CD14-positive monocyte (primary cell): ENCODE results near the gene LGR5. TPM values are rescaled to one million over a fixed set of nuclear protein-coding genes. Genes with fewer than 3 reads are reported as not detected.

ENCODE experiments used
- DNase-seq, 3 donors: peaks; one replicate each; pipeline ENCODE4 v3.0.0-alpha.2; 2011 to 2022
- H2AFZ ChIP-seq: 2 replicates; pipeline ENCODE4 v1.6.0; 2012; ENCODE audit warnings: mild to moderate bottlenecking, low read depth, low read length, inconsistent platforms; ENCODE audit not compliant: insufficient read depth, poor library complexity, severe bottlenecking
- H3K27ac ChIP-seq, 2 donors: 1 replicate in 1 of 2; 2 replicates in 1 of 2; pipeline ENCODE4 v1.5.1; 2012 to 2013; ENCODE audit warnings: low read length in 2 of 2, control low read depth in 1 of 2, inconsistent platforms in 1 of 2, low read depth in 1 of 2, mild to moderate bottlenecking in 1 of 2
- H3K27me3 ChIP-seq, 2 donors: one replicate each; pipeline versions ENCODE4 v1.6.0 to v1.6.1; 2011 to 2013; ENCODE audit warnings: low read length in 2 of 2; ENCODE audit not compliant: control insufficient read depth in 2 of 2, insufficient read depth in 2 of 2
- H3K36me3 ChIP-seq, 2 donors: replicated peaks in 1 of 2; 1 replicate in 1 of 2; 2 replicates in 1 of 2; pipeline versions ENCODE4 v1.5.1 to v1.6.1; 2012 to 2013; ENCODE audit warnings: low read length in 2 of 2, control low read depth in 1 of 2, inconsistent platforms in 1 of 2, mild to moderate bottlenecking in 1 of 2; ENCODE audit not compliant: insufficient read depth in 2 of 2, control insufficient read depth in 1 of 2
- H3K4me1 ChIP-seq, 2 donors: 1 replicate in 1 of 2; 2 replicates in 1 of 2; pipeline versions ENCODE4 v1.5.1 to v1.6.1; 2012 to 2013; ENCODE audit warnings: low read length in 2 of 2, control low read depth in 1 of 2, inconsistent platforms in 1 of 2, mild to moderate bottlenecking in 1 of 2, moderate library complexity in 1 of 2; ENCODE audit not compliant: insufficient read depth in 2 of 2, control insufficient read depth in 1 of 2
- H3K4me2 ChIP-seq: replicated peaks from 2 replicates; pipeline ENCODE3; 2012; ENCODE audit warnings: low read length, moderate library complexity, mild to moderate bottlenecking; ENCODE audit not compliant: poor library complexity, severe bottlenecking; ENCODE audit errors: extremely low read depth
- H3K4me3 ChIP-seq, 3 experiments: fragments of 200-600 bp in 1 of 3; sonication (generic) in 1 of 3; replicated peaks in 1 of 3; 1 replicate in 2 of 3; 2 replicates in 1 of 3; pipeline ENCODE4 v1.5.1; 2011 to 2013; ENCODE audit warnings: low read length in 3 of 3, mild to moderate bottlenecking in 3 of 3, control low read depth in 2 of 3, low read depth in 2 of 3, inconsistent platforms in 1 of 3, moderate library complexity in 1 of 3
- H3K79me2 ChIP-seq: 2 replicates; pipeline ENCODE4 v1.6.0; 2012; ENCODE audit warnings: mild to moderate bottlenecking, control low read depth, inconsistent platforms, low read length, moderate library complexity; ENCODE audit not compliant: insufficient read depth
- H3K9ac ChIP-seq: 2 replicates; pipeline ENCODE4 v1.6.0; 2017; ENCODE audit warnings: low read length, mild to moderate bottlenecking; ENCODE audit not compliant: insufficient read depth, poor library complexity, severe bottlenecking
- H3K9me3 ChIP-seq, 2 donors: replicated peaks in 1 of 2; 1 replicate in 1 of 2; 2 replicates in 1 of 2; pipeline versions ENCODE4 v1.5.1 to v1.6.1; 2012 to 2013; ENCODE audit warnings: low read length in 2 of 2, control low read depth in 1 of 2; ENCODE audit not compliant: control insufficient read depth in 1 of 2, insufficient read depth in 1 of 2
- H4K20me1 ChIP-seq: 2 replicates; pipeline ENCODE4 v1.6.0; 2012; ENCODE audit warnings: mild to moderate bottlenecking, low read length, control low read depth, moderate library complexity; ENCODE audit not compliant: insufficient read depth
- H3K27ac Mint-ChIP-seq, 7 donors: one replicate each; pipeline ENCODE4 v1.8.0; 2020; ENCODE audit warnings: mild to moderate bottlenecking in 7 of 7, mixed read lengths in 7 of 7, moderate library complexity in 6 of 7, inconsistent platforms in 2 of 7
- H3K27me3 Mint-ChIP-seq, 3 donors: one replicate each; pipeline ENCODE4 v1.8.0; 2021 to 2022; ENCODE audit warnings: low read depth in 3 of 3, mild to moderate bottlenecking in 3 of 3, mixed read lengths in 3 of 3, moderate library complexity in 3 of 3, inconsistent platforms in 1 of 3
- H3K36me3 Mint-ChIP-seq, 2 donors: one replicate each; pipeline ENCODE4 v1.8.0; 2020; ENCODE audit warnings: mixed read lengths in 2 of 2, inconsistent platforms in 1 of 2, mild to moderate bottlenecking in 1 of 2
- H3K4me1 Mint-ChIP-seq: one replicate; pipeline ENCODE4 v1.8.0; 2020; ENCODE audit warnings: mild to moderate bottlenecking, mixed read lengths
- H3K4me3 Mint-ChIP-seq, 2 donors: one replicate each; pipeline ENCODE4 v1.8.0; 2020; ENCODE audit warnings: mild to moderate bottlenecking in 2 of 2, mixed read lengths in 2 of 2, moderate library complexity in 1 of 2
- H3K9me3 Mint-ChIP-seq, 7 donors: one replicate each; pipeline ENCODE4 v1.8.0; 2020 to 2022; ENCODE audit warnings: mixed read lengths in 7 of 7, mild to moderate bottlenecking in 6 of 7, moderate library complexity in 6 of 7, inconsistent platforms in 2 of 7
- WGBS: methylation state at CpG from one replicate; pipeline ENCODE4 v1.1.5; 2013; ENCODE audit warnings: missing lambda C conversion rate; ENCODE audit not compliant: insufficient coverage; 5-methylcytosine and 5-hydroxymethylcytosine counted together
- intact Hi-C, 2 donors: fragments of 100-400 bp; cut with micrococcal nuclease; formaldehyde crosslinking; loops; one replicate each; pipeline versions ENCODE4 v1.15.0 to v1.15.1; 2023
- polyA plus RNA-seq, 3 donors: library from polyadenylated mRNA; depleted of rRNA in 1 of 3; unstranded in 2 of 3; stranded (reverse) in 1 of 3; fragments of 300-500 nt in 2 of 3; fragments of >200 nt in 1 of 3; fragmentation: Illumina TruSeq in 2 of 3; gene quantifications; 1 replicate in 2 of 3; 2 replicates in 1 of 3; pipeline ENCODE4 v1.2.3, GENCODE V29; 2012 to 2021
- TF ChIP-seq, protein P1 (sequence below): fragments of 200-600 bp; IDR thresholded peaks from one replicate; pipeline ENCODE4 v1.8.0; 2022; ENCODE audit warnings: antibody characterized with exemption, mild to moderate bottlenecking

Gene LGR5
- polyA plus RNA-seq, 3 donors = not detected

DNA sequence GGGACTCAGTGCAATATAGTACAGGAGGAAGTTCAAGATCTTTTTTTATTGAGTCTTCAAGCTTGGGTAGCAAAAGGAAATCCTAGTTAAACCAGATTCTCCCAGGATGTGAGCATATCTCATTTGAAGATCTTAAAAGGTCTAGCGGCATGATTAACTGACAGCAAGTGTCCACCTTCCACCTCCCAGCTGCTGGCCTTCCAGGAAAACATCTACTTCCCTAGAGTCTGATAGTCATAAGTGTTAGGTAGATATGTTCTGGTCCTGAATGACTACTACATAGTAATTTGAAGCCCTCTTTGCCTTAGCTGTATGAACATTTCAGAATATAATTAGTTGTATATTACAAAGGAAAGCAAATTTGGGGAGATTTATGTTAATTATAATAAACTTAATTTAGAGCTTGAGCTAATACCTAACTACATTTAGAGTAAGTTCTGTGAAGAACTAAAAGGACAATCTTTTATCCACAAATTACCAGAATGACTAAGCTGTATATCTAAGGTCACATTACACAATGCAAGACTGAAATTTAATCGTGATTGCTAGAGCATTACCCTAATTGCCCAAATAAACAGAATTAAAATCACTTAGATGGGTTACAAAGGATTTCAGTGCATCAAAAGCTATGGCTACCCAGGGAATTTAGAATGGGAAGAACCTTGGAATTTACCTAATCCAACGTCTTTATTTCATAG, 9.9 kb downstream of the LGR5 start:
- Mint-ChIP-seq H3K4me1 (no peaks in the 10 kb centered on the region), H3K27ac (no peak overlapping the region), H3K27me3 (peaks cover 2 to 6% (median 3%) of the 10 kb centered on the region in 3 donors), H3K9me3 (peaks cover 0 to 4% (median 0%) of the 10 kb centered on the region in 7 donors), H3K36me3 (no peaks in the 10 kb centered on the region), H3K4me3 (no peak overlapping the region)
- H3K27me3 ChIP-seq = no peaks in the 10 kb centered on the region
- TF ChIP-seq, protein P1, sequence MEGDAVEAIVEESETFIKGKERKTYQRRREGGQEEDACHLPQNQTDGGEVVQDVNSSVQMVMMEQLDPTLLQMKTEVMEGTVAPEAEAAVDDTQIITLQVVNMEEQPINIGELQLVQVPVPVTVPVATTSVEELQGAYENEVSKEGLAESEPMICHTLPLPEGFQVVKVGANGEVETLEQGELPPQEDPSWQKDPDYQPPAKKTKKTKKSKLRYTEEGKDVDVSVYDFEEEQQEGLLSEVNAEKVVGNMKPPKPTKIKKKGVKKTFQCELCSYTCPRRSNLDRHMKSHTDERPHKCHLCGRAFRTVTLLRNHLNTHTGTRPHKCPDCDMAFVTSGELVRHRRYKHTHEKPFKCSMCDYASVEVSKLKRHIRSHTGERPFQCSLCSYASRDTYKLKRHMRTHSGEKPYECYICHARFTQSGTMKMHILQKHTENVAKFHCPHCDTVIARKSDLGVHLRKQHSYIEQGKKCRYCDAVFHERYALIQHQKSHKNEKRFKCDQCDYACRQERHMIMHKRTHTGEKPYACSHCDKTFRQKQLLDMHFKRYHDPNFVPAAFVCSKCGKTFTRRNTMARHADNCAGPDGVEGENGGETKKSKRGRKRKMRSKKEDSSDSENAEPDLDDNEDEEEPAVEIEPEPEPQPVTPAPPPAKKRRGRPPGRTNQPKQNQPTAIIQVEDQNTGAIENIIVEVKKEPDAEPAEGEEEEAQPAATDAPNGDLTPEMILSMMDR = no peak
- H3K36me3 ChIP-seq = no peaks in the 10 kb centered on the region
- H3K4me2 ChIP-seq = no peak overlapping the region
- intact Hi-C loops = no loop called here
- H3K27ac ChIP-seq = no peak overlapping the region
- no peak overlapping the region for H2AFZ ChIP-seq
- no peaks in the 10 kb centered on the region for H3K79me2 ChIP-seq
- WGBS = no CpG with 5 or more reads among the region's 3 CpGs
- H3K9me3 ChIP-seq = no peaks in the 10 kb centered on the region
- no peak overlapping the region for H3K9ac ChIP-seq
- DNase-seq = no peak
- no peaks in the 10 kb centered on the region for H3K4me1 ChIP-seq
- no peaks in the 10 kb centered on the region for H4K20me1 ChIP-seq
- H3K4me3 ChIP-seq = no peak overlapping the region

DNA sequence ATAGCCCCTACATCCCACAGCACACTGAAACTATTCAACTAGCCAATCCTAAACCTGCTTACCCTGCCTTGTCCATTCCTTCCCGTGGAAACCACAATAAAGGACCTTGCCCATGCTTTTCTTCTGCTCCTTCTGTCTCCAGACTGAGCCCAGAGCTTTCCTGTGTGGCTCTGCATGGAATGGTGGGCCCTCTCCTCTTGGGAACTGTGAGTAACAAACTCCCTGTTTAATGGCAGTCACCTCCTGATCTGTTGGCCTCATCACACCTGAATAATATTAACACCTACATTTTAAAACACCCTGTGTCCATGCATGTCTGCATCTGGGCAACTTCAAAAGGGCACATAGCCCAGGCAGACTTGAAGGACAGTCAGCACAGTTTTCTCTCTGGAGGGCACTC, 12.4 kb downstream of the LGR5 start:
- H3K27ac Mint-ChIP-seq = no peak overlapping the region
- Histone ChIP-seq H3K4me2 (no peak overlapping the region), H2AFZ (no peak overlapping the region), H3K27me3 (no peaks in the 10 kb centered on the region), H3K27ac (no peak overlapping the region), H3K79me2 (no peaks in the 10 kb centered on the region), H3K9me3 (no peaks in the 10 kb centered on the region), H3K36me3 (no peaks in the 10 kb centered on the region), H3K4me1 (no peaks in the 10 kb centered on the region), H4K20me1 (no peaks in the 10 kb centered on the region), H3K4me3 (no peak overlapping the region), H3K9ac (no peak overlapping the region)
- intact Hi-C loops = no loop called here
- peaks cover 0 to 6% (median 3%) of the 10 kb centered on the region in 3 donors for H3K27me3 Mint-ChIP-seq
- peaks cover 0 to 4% (median 1%) of the 10 kb centered on the region in 7 donors for H3K9me3 Mint-ChIP-seq
- no peak for DNase-seq
- no peak overlapping the region for H3K4me3 Mint-ChIP-seq
- H3K36me3 Mint-ChIP-seq = no peaks in the 10 kb centered on the region
- no CpG with 5 or more reads among the region's 1 CpG for WGBS
- no peaks in the 10 kb centered on the region for H3K4me1 Mint-ChIP-seq
- TF ChIP-seq, protein P1 = no peak
